Fibroblast of peridontal ligament (primary cell): ENCODE data around the gene NUMB.
"Not testable (repeated sequence)": the region's sequence is repeated elsewhere in the genome, so short reads cannot be mapped to it uniquely, and the experiment has no call there.

ENCODE experiments used
- DNase-seq: peaks from one replicate; pipeline ENCODE4 v3.0.0-alpha.2; 2010; ENCODE audit errors: extremely low read depth

NUMB gene

DNA sequence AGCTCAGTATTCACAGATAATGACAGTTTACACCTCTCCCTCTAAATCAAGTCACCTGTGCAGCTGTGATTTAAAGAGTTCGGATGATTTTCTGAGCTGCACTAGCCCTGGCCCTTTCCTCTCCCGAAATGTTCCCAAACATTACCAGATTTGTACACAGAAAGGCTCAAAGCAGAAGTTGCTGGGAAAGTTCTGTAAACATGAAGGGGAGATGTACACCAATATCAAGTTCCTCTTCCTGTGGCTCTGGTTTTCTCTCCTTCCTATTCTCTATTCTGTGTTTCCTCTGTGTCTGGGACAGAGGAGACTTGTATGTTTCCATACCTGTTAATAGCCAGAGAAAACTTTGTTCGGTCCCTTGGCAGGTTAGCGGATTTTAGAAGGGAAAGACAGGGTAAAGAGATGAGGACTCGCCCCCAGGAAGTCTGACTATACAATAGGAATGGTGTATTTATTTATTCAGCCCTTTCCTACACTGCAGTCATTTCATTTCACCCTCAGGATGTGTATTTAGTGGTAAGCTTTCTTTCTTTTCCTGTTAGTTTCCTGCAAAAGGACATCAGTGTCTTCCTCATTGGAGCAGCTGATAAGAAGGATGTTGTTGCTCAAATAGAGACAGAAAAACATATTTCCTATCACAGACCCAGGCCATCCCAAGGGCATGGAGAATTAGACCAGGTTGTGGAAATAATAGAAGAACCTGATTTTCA lies 7.6 kb upstream of the NUMB start:
- no peak for DNase-seq

DNA sequence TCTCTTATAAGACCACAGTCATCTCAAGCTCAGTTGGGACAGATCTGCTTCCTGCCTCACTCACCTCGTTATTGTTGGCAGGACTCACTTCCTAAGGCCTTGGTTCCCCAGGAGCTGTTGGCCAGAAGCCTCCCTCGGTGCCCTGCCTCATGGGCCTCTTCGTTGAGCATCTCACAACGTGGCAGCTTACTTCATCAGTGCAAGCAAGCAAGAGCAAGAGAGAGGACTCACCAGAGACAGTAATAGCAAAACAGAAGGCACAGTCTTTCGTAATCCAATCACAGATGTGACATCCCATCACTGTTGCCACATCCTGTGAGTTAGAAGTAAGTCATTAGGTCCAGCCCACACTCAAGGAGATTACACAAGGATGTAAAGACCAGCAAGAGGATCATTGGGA lies 5.1 kb upstream of the NUMB start:
- DNase-seq: peak; percentile 94

DNA sequence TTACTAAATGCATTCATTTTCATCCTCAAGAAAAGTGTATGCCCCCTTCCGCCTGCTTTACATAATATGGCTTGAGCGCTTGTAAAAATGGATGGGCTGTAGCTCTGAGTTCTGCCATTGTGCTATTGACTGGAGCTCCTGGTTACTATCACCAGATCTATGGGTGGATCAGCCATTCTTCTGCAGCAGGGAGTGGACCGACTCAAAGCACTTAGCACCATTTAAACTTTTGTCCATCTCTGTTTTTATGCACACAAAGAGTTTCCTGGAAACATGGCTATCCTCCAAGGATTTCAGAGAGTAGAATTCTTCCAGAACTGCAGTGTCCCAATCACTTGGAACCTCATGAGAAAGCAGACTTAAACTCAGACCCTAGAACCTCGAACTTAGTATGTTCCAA lies 4.5 kb upstream of the NUMB start:
- DNase-seq: peak; percentile 73

DNA sequence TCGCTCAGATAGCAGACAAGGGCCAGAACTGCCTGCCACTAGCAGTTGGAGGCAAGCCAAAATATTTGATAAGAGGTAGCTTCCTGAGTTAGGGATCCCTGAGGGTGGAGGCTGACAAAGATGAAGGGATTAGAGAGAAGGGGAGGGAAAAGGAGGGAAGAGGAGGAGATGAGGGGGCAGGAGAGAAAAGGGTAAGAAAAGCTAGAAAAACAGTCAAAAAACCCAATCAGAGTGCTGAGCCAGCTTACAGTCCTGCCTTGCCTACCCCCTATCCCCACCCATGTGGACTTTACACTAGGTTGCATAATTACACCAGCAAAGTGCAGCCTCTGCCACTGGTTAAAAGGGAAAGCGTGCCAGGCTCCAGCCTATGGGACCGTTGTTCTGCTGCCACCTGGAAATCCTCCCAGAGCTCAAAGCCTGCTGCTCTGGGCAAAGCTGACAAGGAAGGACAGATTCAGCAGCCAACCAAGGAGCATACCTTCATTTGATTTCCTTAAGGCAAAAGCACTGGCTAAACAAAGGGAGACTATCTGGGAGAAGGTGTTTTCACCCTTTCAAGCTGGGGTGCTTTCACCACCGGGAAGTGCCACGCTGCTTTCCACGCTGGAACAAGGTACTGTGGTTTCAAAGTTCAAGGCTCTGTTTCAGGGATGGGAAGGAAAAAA lies 3.8 kb upstream of the NUMB start:
- peak; percentile 78 for DNase-seq

DNA sequence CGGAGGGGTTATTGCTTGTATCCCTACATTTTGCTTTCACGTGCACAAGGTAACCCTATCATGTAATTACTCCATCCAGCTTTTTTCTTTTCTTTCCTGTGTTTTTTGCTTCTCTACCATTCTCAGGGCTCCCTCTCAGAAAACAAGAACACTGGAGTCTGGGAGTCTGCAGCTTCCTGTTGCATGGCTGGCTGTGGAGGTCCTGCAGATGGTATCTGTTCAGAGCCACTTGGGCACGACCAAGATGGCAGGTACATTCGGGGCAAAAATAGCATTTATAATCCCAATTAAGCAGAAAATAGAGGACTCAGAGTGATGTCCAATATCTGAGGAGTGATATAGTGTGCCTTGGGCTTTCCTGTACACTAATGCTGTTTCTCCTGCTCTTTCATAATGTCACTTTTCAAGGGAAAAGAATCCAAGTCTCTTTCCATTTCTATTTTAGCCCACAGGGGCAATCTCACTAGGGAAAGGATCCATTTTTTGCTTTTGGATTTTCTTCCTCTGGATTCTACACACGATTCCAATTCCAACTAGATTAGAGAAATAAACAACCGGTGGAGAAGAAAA lies 3.2 kb upstream of the NUMB start:
- no peak for DNase-seq

DNA sequence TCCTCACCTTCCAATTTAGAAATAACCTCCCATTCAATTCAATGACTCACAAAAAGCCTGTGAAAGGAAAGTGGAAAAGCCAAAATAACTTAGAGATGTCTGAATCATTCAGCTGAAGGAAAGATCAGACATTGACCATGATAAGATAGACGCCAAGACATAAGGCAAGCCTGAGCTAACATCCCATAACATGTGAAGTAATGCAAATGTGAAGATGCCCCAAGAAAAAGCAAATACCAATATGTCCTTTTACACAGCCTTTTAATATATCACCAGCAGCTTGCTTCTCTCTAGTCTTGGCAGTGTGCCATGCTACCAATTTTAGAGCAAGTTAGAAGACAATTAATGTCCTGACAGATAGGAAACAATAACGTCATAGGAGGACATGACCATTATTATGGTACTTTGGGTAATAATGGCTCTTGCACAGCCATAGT lies 2.4 kb upstream of the NUMB start:
- DNase-seq: peak; percentile 61

DNA sequence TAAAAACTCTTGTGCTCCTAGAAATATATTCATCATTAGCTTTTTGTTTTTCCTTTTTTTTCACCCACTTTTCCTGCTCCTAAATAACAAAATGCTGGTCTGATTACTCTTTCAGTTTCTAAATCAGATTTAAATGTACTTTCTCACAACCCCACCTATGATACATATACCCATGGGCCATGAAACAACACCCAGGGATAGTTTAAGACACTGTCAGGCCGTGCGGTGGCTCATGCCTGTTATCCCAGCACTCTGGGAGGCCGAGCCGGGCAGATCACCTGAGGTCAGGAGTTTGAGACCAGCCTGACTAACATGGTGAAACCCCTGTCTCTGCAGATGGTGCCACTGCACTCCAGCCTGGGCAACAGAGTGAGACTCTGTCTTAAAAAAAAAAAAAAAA lies 1.6 kb upstream of the NUMB start:
- DNase-seq: no peak

DNA sequence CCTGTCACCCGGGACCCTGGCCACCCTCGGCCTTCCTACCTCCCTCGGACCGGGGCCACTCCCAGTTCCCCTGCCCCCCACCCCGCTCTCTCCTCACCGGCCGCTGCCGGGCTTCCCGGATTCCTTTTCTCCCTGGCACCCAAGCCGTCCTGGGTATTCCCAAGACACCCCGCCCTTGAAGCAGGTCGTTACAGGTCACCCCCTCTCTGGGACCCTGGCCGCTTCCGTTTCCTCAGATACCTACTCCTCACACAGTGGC lies 493 bp downstream of the NUMB start:
- DNase-seq: no peak

DNA sequence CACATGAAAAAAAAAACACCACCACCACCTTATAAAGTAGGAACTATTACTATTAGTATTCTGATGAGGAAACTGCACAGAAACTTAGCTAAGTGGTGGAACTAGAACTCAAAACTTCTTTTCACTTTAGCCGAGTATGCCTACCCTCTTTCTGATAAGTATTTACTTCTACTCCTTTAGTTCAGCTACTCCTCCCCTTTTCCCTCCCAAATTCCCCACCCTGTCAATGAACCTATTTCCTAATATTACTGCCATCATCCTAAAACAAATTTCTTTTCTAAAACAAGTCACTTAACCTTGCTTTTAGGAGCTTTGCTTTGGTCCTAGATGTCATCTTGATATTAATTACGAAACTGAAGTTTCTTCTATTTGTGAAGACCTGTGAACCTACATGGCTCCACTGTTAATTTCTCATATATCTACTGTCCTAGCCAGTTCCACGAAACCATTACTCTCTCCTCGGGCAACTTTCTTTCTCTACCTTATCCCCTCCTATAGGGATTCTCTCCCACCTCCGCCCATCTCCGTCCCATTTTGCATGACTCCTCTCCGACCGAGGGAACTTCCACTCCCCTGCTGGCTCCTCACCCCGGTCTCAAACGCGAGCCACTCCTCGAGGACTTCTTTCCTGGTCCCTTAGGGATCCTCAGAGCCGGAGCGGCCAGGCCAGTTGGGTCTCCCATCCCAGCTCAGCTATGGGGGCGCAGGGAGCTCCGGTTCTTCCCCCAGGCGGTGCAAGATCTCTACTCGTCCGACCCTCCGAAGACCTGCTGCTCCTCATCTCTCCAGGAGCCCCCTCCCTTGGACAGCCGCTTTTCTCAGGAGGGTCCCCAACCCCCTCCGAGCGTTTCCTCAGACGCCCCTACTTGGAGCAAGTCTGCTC lies 1.1 kb downstream of the NUMB start:
- no peak for DNase-seq

DNA sequence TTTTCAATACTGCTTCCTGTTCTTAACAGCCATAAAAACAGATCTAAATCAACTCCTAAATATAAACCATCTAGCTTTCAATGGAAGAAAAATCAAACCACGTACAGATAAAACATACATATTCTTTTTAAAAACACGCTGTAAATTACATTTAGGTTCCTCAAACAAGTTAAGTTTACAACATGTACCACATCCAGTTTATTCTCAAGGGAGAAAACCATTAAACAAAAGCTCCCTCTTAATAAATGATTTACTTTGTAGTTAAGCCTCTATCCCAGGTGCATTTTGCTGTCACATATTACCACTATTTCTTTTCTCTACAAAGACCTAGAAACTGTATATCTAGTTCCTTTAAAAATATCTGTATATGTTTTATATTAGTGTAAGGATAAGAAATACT lies 3.1 kb downstream of the NUMB start:
- no peak for DNase-seq

DNA sequence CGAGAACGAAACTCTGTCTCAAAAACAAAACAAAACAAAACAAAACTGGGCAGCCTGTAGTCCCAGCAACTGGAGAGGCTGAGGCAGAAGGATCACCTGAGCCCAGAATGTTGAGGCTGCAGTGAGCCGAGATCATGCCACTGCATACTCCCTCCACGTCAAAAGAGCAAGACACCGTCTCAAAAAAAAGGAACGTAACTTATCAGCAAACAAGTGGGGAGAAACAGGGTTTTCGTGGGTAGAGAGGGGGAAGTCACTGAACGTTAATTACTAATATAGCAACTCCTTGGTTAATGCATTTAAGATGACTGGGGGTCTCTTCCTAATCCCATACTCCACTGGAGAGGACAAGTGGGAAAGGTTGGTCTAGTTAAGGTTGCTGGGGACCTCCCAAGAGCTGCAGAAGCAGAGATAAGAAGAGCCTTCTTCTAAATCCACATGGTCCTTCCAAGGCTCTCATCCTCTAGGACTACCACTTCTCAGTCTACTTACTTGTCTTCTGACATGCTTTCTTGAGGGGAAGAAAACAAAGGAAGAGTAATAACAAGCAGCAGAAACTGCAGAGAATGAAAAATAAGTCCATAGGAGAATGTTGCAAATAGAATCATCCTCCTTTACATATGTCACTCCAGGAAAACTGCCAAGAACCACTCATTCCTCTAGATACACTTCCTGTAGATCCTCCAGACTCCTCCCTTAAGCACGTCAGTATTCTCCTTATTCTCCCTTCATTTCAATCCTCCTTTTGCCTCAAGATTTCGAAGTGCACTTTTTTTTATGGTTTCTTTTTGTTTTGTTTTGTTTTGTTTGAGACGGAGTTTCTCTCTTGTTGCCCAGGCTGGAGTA lies 5.8 kb downstream of the NUMB start:
- peak; percentile 89 for DNase-seq

DNA sequence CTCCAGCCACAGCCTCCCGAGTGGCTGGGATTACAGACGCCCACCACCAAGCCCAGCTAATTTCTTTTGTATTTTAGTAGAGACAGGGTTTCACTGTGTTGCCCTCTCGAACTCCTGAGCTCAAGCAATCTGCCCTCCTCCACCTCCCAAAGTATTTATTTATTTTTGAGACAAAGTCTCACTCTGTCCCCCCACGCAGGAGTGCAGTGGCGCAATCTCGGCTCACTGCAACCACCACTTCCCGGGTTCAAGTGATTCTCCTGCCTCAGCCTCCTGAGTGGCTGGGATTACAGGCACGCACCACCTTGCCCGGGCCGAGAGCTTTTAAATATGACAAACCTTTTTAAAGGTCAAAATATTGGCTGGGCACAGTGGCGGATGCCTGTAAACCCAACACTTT lies 14.6 kb downstream of the NUMB start:
- DNase-seq: no peak

DNA sequence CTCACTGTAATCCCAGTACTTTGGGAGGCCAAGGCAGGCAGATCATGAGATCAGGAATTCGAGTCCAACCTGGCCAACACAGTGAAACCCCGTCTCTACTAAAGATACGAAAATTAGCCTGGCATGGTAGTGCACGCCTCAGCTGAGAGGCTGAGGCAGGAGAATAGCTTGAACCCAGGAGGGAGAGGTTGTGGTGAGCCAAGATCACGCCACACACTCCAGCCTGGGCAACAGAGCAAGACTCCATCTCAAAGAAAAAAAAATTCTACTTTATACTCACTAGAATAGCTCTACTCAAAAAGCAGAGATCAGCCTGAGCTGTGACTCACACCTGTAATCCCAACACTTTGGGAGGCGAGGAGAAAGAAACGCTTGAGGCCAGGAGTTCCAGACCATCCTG lies 17.1 kb downstream of the NUMB start:
- DNase-seq: no peak

DNA sequence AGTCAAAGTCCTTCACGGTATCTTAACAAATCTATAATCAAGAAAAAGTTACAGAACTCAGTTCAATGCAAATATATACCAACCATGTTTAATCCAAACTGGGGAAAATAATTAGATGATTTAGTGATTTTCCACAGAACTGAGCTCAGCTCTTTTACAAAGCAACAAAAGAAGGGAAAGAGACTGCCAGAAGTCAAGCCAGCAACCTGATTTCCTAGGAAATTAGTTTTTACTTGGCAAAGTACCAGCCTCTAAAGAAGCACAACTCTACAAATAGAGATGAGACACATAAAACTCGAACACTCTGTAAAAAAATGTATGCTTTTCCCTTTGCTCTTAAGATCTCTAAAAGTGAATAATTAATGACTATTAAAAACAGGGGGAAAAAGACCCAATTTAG lies 19.4 kb downstream of the NUMB start:
- no peak for DNase-seq

DNA sequence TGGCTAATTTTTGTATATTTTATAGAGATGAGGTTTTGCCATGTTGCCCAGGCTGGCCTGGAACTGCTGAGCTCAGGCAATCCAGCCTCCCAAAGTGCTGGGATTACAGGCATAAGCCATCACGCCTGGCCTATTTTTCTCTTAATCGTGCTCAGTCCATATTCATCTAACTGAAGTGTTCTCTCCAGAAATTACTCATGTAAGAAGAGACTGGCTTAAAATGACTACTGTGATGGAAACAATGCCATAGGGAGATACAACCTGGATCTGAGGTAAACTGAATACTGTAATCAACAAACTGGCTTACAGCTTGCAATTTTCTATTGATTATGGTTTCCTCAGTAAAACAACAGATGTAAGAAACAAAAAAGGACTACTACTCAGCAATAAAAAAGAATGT lies 21.1 kb downstream of the NUMB start:
- DNase-seq: no peak

DNA sequence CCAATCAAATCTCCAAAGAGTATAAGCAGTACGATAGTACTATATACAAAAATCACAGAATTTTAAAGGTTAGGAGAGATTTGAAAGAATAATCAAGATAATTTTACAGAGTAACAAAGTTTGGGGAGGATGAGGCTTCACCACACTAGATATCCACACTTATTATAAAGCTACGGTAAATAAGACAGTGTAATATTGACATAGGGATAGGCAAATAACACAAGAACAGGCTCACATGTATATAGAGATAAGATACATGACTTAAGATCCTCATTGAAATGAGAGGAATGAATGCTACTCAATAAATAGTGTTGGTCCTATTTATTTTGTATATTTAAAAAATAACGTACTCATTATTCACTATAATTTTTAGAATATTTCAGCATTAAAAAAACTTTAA lies 26.2 kb downstream of the NUMB start:
- DNase-seq: no peak

DNA sequence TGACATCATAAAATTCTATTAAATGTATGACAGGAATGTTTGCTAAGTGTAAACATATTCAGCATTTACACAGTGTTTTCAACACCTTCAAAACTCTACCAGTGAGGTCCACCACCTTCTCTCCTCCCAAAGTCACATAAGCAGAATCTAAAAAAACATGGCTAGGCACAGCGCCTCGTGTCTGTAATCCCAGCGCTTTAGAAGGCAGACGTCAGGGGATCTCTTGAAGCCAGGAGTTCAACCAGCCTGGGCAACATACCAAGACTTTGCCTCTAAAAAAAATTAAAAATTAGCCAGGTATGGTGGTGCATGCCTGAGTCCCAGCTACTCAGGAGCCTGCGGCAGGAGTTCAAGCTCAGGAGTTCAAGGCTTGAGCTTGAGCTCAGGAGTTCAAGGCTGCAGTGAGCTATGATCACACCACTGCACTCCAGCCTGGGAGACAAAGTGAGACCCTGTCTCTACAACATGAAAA lies 30.0 kb downstream of the NUMB start:
- no peak for DNase-seq

DNA sequence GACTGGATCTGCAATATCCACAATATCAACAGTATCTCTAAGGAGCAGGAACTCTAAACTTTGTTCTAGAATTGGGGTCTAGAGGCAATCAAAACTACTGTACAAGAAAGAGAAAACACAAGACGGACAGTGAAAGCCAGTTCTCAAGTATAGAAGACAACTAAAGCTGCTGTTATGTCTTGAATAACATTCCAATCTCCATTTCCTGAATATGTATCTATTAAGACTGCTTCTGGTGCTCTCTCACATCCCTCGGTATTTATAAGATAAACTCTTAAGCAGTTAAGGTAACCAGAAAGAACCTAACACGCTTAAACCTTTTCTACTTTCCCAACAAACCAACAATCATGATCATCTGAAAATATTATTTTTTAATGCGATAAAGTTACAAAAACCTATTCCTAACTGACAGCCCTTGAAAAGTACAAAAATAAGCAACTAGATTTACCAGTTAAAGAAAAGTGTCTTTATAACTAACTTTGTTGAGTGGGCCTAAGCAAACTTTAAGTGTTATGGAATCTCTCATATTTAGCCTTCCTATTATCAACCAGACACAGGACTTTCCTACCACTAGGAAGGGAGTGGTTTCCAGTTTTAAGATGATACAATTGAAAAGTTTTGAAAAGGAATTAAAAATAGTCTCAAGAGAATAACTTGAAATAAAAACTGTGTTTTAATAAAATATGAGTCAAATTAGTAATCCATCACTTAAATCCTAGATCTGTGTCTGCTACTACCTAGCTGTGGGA lies 30.7 kb downstream of the NUMB start:
- DNase-seq: no peak

DNA sequence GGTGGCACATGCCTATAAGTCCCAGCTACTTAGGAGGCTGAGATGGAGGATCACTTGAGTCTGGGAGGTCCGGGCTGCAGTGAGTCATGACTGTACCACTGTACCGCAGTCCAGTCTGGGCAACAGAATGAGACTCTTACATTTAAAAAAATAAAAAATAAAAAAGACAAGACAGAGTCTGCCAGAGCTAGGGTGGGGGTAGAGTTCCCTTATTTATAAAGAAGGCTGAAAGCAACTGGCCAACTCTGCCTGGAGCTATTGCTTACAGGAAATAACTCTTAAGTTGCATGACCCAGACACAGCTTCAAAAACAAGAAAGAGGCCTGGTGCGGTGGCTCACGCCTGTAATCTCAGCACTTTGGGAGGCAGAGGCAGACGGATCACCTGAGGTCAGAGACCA lies 31.5 kb downstream of the NUMB start:
- peak; percentile 23 for DNase-seq

DNA sequence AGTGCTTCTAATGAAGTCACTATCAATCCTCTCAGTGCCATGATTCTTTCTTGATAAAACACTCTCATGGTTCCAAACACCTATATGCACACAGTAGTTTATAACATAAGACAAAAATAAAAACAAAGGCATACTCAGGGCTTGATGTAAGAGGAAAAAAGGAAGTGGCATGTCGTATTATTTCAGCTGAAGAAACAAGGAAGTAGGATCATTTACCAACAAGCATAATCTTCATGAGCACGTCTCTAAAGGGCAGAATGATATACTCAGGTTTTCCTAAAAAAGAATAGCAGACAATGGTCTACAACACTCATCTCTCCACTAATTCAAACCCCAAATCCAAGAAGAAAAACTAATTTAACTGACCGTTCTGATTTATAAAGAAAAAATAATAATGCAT lies 33.9 kb downstream of the NUMB start:
- no peak for DNase-seq

DNA sequence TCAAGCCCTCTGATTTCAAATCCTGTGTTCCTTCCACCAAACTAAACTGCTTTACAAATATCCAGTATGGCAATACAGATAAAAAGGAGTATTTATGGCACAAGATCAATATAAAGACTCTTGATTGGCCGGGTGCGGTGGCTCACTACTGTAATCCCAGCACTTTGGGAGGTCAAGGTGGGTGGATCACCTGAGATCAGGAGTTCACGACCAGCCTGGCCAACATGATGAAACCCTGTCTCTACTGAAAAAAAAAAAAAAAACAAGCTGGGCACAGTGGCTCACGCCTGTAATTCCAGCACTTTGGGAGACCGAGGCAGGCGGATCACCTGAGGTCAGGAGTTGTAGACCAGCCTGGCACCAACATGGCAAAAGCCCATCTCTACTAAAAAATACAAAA lies 35.3 kb downstream of the NUMB start:
- not testable (repeated sequence) for DNase-seq
